SW 1271 (cell line): ENCODE measurements around the gene NR2E3.
"Not testable (repeated sequence)": the region's sequence is repeated elsewhere in the genome, so short reads cannot be mapped to it uniquely, and the experiment has no call there.

Source experiments
- DNase-seq, 2 experiments: peaks; one replicate each; lab custom pipeline; 2025; lab: John Stamatoyannopoulos, UW

Gene NR2E3

GRCh38 chr15:71815301-71815700 lies 4.9 kb downstream of the NR2E3 start:
- DNase-seq, result no peak

GRCh38 chr15:71817351-71817750 lies 7.0 kb downstream of the NR2E3 start:
- DNase-seq, result no peak

DNA sequence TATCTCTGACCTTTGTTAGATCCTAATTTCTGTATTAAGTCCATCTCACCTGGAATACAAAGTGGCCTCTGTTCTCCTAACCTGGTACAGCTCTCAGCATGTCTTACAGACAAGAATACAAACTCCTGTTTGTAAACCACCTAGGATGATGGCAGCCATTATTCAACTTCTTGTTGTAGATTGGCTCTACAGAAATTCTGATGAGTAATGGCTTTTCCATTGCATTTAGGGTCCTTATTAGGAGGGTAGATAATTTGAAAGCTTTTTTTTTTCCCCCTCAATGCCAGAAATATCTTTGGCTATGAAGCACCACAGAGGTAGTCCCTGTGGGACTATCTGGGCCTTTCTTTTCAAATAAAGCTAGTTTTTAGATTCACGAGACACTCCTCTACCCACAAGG lies 9.8 kb downstream of the NR2E3 start:
- DNase-seq, result no peak

- no peak for DNase-seq
Observed at GRCh38 chr15:71821547-71822129, 11.3 kb downstream of the NR2E3 start.

DNA sequence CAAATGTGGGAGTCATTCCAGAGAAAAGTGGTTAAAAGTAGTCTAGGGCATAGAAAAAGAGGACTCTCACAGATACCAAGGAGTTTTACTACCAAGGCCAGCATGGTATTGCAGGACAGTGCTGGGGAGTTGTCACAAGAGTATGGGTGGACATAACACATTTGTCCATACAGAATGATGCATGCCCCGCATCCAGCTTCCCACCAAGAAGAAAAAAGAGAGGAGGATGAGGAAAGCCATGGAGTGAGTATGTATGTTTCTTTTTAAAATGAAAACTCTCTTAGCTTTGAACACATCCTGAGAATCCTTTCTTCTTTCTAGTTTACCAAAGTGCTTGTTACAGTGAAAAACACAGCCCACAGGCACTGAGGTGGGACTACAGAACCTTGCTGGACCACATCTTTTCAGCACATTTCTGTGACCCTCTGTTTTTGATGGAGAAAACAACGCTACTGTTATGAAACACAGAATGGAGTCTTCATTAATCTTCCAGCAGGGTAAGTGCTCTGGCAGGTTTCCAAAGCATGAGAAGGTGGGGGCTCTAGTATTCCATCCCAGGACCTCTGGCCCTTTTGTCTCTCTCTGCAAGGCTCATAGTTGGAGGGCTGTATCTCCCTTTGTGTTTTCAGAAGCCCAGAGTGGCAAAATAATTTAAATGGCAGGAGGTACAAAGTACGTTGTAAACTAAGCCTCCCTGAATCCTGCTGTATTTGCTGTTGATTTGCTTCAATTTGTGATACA lies 12.7 kb downstream of the NR2E3 start:
- no peak for DNase-seq

- no peak for DNase-seq
Observed at GRCh38 chr15:71823801-71824200, 13.4 kb downstream of the NR2E3 start.

- no peak for DNase-seq
Observed at GRCh38 chr15:71825021-71825730, 14.8 kb downstream of the NR2E3 start.

GRCh38 chr15:71826196-71826595 lies 15.8 kb downstream of the NR2E3 start:
- no peak for DNase-seq

DNA sequence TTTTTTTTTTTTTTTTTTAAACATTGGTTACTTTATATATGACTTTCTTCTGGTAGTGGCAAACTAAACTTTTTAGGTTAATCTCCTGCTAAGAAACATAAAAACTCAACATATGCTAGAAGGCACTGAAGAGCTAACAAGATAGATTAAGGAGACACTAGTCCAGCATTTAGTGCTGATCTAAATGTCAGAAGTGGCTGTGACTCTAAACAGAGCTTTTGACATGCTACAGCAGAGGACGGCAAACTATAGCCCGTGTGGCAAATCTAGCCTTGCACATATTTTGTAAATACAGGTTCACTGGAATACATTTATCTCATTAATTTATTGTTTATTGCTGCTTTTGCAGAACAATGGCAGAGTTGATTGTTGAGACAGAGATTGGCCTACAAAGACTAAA lies 20.6 kb downstream of the NR2E3 start:
- DNase-seq, result no peak

- DNase-seq, result no peak
Observed at GRCh38 chr15:71841563-71841962, 31.2 kb downstream of the NR2E3 start.

DNA sequence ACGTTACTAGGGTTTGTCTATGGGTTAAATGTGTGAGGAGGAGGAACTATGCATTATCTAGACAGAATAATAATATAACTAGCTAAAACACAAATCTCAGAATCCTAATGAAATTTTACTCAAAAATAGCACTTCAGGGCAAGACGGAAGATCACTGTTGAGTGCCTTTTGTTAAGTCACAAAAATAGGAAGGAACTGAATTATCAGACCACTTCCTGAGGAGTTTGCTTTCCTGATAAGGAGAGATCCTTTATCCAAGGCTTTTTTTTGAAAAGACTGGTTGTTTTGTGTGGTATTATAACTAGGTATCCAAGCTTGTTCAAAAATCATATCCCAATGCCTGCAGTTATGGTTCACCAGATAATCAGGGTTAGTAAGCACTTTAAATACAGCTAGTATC lies 34.6 kb downstream of the NR2E3 start:
- no peak for DNase-seq

- DNase-seq, result no peak
Observed at GRCh38 chr15:71853543-71853942, 43.2 kb downstream of the NR2E3 start.

GRCh38 chr15:71858232-71858631 lies 47.9 kb downstream of the NR2E3 start:
- DNase-seq, result not testable (repeated sequence)
